Hypothalamus (tissue), 51 donors: Measurements from ENCODE around the gene SCO1.
"Not testable (repeated sequence)": the region's sequence is repeated elsewhere in the genome, so short reads cannot be mapped to it uniquely, and the experiment has no call there.

Source experiments
- DNase-seq, 51 donors: peaks; one replicate each; lab custom pipeline; 2025; lab: John Stamatoyannopoulos, UW

SCO1 gene

DNA sequence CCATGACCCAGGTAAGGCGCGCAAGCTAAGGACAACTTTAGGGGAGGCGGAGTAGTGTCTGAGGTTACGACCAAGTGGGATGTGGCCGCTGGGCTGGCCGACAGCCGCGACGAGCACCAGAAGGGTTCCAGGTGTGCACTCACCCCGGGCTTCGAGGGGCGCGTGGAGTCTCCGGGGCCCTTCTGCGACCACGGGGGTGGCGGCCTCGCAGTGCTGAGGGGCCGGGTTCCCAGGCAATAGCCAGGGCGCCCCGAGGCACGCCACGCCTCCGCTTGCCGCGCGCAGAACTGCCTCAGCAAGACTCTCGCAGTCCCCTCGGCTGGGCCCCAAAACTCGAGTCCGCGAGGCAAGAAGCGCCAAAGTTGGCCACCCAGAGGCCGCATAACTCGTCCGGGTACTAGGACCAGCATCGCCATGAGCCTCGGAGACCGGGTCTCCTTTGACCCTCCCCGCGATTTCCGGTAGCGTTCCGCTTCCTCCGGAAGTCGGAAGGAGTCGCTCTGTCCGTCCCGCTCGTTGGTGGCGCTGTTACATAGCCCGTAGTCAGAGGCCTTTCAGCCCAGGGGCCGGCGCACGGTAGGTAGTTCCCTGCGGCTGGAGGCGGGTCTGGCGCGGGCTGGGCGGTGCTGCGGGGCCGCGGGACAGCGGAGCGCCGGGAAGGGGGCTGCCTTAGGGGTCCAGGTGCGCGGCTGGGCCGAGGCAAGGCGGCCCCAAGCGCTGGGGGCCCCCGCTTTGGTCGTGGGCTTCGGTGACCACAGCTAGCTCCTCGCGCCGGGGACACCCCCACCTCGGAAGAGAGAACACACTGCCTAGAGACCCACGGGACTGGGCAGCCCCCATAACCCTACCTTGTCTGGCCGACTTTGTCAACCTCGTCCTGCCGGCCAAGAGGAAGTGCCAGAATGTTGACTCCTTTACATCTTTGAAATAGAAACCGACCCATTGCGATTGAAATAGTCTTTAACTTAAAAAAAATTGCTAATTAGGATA lies at the start of gene SCO1, which contains the start of gene ADPRM:
TSS of gene SCO1 (minus strand) at position 442 of the 990 bp plus-strand sequence. CDS start at position 416, 26 bp downstream.
TSS of gene ADPRM (plus strand) at position 503 of the 990 bp plus-strand sequence. CDS start 7,333 bp downstream, outside the sequence.
- DNase-seq: peak; percentile 39 to 95 (median 90)

DNA sequence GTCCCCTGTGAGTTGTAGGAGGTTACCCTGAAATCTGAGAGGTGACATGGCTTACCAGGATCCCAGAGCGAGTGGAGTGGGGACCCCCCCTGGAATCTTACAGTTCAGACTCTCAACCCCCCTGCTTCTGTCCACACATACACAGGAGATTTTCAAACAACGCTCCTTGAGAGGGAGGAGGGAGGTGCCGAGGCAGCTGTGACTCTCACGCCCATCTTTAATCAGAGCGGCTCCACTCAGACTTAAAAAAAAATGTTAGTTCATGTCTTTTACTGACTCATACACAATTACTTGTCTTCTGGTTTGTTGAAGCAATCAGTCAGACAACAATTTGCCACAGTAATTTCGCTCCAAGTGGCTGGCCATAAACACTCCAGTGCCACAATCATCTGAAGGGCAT lies 47.9 kb upstream of the SCO1 start:
- no peak for DNase-seq

DNA sequence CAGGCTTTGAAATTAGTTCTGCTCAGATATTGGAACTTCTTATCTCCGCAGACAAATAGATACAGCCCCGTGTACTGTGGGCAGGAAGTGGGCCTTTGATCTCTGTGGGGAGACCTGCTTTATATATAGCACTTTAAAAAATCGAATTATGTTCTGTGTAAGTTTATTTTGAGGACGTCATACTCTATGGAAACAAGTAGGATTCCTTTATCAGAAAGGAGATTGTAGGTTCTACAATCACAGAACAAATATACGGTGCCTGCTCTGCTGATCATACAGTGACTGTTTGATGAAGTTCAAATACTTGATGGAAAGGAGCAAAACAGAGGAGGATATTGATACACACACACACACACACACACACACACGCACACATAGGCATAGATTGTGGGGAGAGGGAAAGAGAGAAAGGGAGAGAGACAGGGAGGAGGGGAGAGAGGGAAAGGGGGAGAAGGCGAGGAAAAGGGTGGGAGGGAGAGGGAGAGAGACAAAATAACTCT lies 47.2 kb upstream of the SCO1 start:
- no peak for DNase-seq

DNA sequence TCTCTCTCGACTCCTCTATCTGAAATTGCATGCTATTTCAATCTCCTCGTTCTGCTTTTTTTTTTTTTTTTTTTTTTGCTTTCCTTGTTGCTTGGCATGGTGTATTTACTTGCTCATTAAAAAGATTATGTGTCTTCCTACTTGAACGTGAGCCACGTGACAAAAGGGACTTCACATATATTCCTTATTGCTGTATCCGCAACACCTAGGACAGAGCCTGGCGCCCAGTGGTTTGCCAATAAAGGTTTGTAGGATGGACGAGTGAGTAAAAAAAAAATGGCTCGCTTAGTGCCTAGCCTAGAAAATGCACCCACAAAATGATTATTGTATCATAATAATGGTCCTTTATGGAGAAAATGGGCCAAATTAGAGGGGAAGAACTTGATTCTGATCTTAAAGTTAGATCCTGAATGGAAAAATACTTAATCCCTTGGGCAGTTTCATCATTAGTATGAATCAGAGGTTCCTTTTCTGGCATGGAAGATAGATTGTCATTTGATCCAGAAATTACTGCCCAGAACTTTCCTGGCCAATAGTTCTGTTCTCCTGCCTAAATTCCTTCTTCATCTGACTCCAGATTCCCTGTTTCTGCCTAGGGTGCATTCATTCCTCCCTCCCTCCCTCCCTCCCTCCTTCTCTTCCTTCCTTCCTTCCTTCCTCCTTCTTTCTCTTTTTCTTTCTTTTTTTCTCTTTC lies 46.1 kb upstream of the SCO1 start:
- DNase-seq: no peak

DNA sequence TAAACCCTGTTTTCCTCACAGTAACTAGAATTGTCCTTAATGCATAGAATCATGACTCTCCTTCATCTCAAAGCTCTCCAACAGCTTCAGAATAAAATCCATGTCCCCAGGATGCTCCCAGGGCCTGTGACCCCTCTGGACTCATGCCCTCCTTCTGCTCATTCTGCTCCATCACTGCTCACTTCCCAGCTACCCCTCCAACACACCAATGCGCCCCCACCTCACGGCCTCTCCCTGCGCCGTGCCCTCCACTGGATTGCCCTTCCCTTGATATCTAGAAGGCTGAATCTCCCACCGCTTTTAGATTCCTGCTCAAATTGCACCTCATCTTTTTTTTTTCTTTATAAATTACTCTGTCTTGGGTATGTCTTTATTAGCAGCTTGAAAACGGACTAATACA lies 45.1 kb upstream of the SCO1 start:
- no peak for DNase-seq

DNA sequence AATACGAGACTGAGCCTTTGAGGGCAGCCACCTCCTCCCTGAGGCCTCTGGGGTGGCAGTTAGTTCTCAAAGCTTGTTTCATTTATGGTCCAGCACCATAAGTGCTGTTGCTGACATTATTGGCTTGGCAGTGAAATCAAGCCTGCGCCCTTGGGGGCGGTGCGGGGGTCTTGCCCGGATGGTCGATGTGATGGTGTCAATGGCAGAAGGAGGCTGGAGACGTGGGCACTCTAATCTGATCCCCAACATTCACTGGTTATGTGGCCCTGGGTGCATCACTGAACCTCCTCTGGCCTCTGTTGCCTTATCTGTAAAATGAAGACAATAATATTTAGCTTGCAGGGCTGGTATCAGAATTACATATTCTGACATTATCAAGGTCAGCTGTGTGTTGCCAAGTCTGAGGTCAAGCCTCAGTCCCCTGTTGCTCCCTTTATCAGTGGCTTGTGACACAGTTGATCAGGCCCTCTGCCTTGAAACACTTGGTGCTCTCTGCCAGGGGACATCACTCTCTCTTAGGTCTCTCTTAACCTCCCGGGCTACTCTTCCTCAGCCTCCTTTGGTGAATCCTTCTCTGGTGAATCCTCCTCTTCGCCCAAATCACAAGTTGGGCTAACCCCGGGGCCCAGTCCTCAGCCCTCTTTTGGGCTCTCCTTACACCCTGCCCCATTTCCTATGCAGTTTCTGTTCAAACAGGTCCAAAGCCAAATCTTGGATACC lies 44.2 kb upstream of the SCO1 start:
- no peak for DNase-seq

DNA sequence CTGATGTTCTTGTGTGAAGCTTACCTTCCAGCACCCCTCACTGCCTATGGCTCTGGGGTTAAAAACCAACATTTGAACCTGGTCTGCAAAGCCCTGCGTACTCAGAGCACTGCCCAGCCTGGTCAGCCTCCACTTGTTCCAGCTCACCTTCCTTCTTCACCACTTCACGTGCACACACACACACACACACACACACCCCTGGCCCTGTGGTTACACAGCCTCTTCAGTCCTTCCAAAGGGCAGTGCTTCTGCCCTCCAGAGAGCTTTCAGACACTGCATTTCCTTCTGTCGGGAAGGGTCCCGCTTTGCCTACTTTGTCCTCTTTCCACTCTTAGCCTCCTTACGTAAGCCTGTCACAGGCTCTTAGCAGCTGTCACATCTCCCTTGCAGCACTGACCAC lies 42.1 kb upstream of the SCO1 start:
- DNase-seq: no peak

DNA sequence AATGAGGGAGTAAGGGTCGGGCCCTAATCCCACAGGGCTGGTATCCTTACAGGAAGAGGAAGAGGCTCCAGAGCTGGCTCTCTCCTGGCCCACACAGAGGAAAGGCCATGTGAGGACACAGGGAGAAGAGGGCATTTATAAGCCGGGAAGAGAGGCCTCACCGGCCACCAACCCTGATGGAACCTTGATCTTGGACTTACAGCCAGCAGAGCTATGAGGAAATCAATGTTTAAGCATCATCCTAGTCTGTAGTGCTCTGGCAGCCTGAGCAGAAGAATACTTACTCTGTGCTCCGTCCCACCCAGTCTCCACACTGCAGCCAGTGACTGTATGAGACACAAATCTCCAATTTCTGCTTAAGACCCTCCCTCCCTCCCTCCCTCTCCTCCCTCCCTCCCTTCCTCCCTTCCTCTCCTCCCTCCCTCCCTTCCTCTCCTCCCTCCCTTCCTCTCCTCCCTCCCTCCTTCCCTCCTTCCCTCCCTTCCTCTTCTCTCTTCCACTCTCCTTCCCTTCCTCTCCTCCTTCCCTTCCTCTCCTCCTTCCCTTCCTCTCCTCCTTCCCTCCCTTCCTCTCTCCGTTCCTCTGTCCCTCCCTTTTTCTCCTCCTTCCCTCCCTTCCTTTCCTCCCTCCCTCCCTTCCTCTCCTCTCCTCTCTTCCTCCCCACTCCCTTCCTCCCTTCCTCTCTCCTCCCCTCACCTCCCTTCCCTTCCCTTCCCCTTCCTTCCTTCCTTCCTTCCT lies 41.4 kb upstream of the SCO1 start:
- DNase-seq: no peak

DNA sequence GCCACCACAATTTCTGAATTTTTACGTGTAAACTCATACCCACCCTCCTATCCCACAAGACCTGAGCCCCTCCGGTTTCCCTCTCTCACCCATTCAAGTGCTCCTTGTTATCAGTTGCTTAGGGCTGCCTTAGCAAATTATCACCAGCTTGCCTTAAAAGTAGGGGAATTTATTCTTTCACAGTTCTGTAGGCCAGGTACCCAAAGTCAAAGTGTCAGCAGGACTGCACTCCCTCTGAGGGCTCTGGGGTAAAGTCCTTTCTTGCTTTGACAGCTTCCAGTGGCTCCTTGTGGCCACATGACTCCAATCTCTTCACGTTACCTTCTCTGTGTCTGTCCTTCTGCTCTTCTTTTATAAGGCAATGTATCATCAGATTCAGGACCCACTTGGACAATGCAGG lies 40.4 kb upstream of the SCO1 start:
- no peak for DNase-seq

DNA sequence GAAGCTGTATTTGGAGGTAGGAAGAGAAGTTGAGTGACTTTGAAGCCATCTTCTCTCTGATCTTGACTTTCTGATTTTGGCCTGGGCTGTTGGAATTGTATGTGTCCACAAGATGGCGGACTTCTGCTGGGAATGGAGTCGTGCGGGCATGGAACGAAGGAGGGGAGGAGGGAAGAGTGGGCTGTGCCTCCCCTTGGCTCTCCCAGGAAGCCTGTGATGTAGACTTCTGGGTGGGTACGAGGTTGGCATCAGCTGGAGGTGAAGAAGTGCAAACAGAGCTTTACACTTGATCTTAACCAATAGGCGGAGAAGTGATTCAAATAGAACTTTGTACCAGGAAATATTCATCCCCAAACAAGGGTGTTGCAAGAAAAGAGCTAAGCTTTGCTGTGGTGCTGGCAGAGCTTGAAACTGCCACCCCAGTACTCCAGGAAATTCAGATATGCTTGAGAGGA lies 39.9 kb upstream of the SCO1 start:
- DNase-seq: peak in 36 of 51 donors; percentile 6 to 64 (median 32)

DNA sequence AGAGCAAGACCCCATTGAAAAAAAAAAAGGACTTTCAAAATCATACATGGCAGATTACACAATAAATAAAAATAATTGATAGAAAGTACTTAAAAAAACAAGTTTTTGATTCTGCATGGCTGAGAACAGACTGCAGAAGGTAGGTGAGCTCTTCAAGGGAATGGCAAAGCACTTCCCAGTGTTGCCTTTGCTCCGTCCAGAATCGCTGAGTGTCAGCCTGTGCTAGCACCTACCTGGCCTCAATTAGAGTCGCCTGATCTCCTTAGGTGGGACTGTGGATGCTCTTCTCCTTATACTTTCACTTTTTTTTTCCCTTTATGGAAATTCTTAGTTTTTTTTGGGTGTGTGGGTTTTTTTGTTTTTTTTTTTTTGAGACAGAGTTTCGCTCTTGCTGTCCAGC lies 38.5 kb upstream of the SCO1 start:
- DNase-seq: no peak

DNA sequence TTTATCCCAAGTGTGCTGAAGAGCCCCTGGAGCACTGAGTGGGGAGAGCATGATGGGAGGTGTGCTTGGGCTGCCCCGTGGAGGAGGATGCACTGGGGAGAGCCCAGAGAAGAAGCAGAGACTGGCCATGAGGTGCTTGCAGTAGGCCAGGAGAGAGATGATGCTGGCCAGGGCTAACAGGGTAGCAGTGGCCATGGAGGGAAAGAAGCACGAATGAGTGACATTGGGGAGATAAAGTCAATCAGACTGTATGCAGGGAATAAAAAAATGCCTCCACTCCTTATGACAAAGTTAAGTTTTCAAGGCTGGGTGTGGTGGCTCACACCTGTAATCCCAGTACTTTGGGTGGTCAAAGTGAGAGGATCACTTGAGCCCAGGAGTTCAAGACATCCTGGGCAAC lies 37.9 kb upstream of the SCO1 start:
- no peak for DNase-seq

DNA sequence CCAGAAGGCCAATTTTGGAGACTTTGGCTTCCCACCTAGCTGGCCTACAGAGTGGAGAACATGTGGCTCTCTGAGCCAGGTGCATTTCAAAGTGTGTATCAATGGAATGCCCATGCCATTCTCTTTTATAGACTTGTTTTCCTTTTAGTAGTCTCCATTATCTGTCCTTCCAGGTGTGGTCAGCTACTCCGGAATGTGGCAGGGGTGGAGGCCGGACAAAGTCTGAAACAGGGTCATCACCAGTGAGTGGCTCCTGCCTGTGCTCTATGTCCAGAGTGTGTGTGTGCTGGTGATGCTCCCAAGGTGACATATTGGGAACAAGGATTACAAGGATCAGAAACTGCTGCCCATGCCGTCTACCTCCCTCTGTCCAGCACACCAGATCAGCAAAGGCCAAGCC lies 36.3 kb upstream of the SCO1 start:
- DNase-seq: no peak

DNA sequence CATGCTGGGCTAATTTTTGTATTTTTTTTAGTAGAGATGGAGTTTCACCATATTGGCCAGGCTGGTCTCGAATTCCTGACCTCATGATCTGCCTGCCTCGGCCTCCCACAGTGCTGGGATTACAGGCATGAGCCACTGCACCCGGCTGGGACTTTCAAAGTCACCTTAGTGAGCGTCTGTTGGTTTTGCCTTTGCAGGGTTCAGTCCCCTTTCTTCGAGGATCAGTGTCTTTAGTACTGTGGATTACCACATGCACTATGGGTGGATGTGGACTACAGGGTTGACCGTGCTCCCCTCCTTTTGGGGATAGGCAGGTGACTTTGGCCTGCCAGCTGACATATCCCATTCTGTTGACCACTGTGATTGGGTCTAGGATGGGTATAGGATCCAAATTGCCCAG lies 34.8 kb upstream of the SCO1 start:
- DNase-seq: not testable (repeated sequence)

DNA sequence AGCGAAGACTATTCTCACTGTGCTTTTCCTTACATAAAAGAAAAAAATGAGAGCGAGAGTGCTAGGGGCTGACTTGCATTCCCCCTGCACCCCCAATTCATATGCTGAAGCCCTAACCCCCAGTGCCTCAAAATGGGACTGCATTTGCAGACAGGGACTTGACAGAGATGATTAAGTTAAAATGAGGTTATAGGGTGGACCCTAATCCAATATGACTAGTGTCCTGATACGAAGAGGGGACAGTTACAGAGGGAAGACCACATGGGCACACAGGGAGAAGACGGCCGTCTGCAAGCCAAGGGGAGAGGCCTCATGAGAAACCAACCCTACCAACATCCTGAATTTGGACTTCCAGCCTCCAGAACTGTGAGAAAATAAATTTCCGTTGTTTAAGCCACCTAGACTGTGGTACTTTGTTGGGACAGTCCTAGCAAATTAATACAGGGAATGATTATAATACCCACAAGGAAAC lies 34.1 kb upstream of the SCO1 start:
- DNase-seq: no peak

DNA sequence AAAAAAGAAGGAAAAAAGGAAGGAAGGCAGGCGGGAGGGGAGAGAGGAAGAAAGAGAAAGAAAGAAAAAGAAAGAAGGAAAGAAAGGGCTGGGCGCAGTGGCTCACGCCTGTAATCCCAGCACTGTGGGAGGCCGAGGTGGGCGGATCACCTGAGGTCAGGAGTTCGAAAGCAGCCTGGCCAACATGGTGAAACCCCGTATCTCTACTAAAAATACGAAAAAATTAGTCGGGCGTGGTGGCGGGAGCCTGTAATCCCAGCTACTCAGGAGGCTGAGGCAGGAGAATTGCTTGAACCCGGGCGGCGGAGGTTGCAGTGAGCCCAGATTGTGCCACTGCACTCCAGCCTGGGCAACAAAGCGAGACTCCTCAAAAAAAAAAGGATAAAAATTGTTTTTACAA lies 32.9 kb upstream of the SCO1 start:
- DNase-seq: not testable (repeated sequence)

DNA sequence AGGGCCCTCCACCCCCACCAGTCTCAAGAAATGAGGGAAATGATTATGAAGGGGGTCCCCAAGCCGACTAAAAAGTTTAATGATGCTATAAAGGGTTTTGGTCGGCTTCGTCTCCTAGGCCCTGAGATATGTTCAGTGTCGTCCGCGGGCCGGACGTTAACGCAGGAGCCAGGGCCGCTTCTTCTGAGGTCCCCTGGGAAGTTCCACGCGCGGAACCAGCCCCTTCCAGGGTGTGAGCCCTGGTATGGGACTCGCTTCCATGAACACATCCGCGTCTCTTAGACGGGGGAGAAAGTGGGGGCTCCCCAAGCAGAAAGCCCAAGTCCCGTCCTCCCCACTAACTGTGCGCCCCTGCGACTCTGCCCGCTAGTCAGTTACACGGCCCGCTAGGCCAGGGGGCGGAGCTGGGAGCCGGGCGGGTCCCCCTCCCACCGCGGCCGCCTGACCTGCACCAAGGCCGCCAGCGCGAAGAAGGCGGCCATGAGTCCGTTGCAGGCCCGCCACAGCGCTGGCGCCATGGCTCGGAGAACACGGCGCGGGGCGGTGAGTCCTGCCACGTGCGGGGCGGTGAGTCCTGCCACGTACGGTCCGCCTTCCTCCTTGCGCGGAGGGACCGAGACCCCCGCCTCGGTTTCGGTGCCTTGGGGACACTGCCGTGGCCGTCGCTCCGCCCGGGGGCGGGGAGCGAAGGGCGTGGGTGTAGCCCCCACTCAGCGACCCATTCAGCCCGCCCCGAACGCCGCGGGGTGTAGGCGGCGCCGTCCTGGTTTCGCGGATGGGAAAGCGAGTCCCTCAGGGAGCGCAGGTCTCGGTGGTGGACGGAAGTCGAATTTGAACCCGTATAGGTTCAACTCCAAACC lies 32.2 kb upstream of the SCO1 start, which contains the start of gene TMEM220:
TSS of gene TMEM220 (minus strand) at position 690 of the 860 bp plus-strand sequence. CDS start at position 518, 172 bp downstream.
- peak in 46 of 51 donors; percentile 14 to 88 (median 66) for DNase-seq

DNA sequence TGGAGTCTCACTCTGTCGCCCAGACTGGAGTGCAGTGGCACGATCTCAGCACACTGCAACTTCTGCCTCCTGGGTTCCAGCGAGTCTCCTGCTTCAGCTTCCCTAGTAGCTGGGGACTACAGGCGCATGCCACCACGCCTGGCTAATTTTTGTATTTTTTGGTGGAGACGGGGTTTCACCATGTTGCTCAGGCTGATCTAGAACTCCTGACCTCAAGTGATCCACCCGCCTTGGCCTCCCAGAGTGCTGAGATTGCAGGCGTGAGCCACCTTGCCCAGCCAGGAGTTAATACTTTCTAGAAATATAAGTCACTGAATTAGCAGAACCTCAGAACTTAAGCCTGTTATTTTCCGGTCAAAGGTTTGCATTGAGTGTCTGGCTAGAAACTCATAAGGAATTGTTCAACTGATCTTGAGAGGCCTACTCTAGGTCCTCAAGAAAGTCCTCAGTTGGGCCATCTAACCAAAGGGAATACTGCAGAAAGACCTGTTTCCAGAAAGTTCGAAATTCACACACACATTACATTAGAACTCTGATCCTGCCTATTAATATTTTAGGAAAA lies 31.1 kb upstream of the SCO1 start:
- no peak for DNase-seq
